HCT116 (cell line): ENCODE measurements around the gene ZNF135. TPM values are rescaled to one million over a fixed set of nuclear protein-coding genes. Genes with fewer than 3 reads are reported as not detected.

Experiments
- ATAC-seq: fragments of 200-7000 bp; cut with Tn5 transposase; 2 replicates; pipeline ENCODE4 v1.9.1; 2020; ENCODE audit warnings: mild to moderate bottlenecking, moderate library complexity
- BruUV-seq: library from RNA; stranded (reverse); fragments of 400-500 nt; replicated peaks from 2 replicates; lab custom pipeline; 2021; lab: Mats Ljungman, UMichigan
- CTCF ChIA-PET: fragments of 300-600 bp; sonication (Branson Sonifier 250); formaldehyde crosslinking; loops from one replicate; lab custom pipeline; 2021; ENCODE audit warnings: antibody characterized with exemption; lab: Charles Lee
- POLR2A ChIA-PET: fragments of 300-600, 350-600 bp; sonication (Branson Sonifier 250); formaldehyde crosslinking; loops from one replicate; lab custom pipeline; 2021; ENCODE audit warnings: antibody characterized with exemption; lab: Charles Lee
- RAD21 ChIA-PET, 2 experiments: fragments of 300-600 bp; sonication (Branson Sonifier 250); formaldehyde crosslinking; loops; one replicate each; lab custom pipeline; 2023; ENCODE audit warnings: low total read pairs in 2 of 2; ENCODE audit not compliant: uncharacterized antibody in 2 of 2, unreplicated experiment in 2 of 2, low non-redundant PET in 1 of 2; lab: Charles Lee
- DNase-seq: peaks from one replicate; pipeline ENCODE4 v3.0.0-alpha.2; 2010; ENCODE audit warnings: low read depth, low spot score
- H2AFZ ChIP-seq: fragments of 200-600 bp; shearing (Covaris generic), sonication (generic); 2 replicates; pipeline ENCODE4 v1.6.1; 2017; ENCODE audit warnings: low read depth, mixed run types, mixed read lengths, antibody characterized with exemption, low read length; ENCODE audit not compliant: poor library complexity, severe bottlenecking
- H3K27ac ChIP-seq: 2 replicates; pipeline ENCODE4 v1.5.1; 2012; ENCODE audit warnings: low read depth, low read length
- H3K27me3 ChIP-seq: fragments of 200-600 bp; sonication (generic); 2 replicates; pipeline ENCODE4 v1.6.1; 2016; ENCODE audit warnings: mixed run types, low read length, mixed read lengths; ENCODE audit not compliant: insufficient read depth
- H3K36me3 ChIP-seq, 2 experiments: fragments of 200-500 bp in 1 of 2; fragments of 200-600 bp in 1 of 2; sonication (Bioruptor generic) in 1 of 2; sonication (generic) in 1 of 2; 2 replicates each; pipeline versions ENCODE4 v1.5.1 to v1.6.1; 2014 to 2016; ENCODE audit warnings: low read length in 2 of 2, inconsistent platforms in 1 of 2, mixed read lengths in 1 of 2, mixed run types in 1 of 2; ENCODE audit not compliant: insufficient read depth in 2 of 2, control insufficient read depth in 1 of 2
- H3K4me1 ChIP-seq, 2 experiments: fragments of 200-600 bp in 1 of 2; sonication (generic) in 1 of 2; 2 replicates each; pipeline versions ENCODE4 v1.5.1 to v1.6.1; 2012 to 2017; ENCODE audit warnings: low read length in 2 of 2, inconsistent platforms in 1 of 2, mild to moderate bottlenecking in 1 of 2, mixed read lengths in 1 of 2, mixed run types in 1 of 2, moderate library complexity in 1 of 2; ENCODE audit not compliant: insufficient read depth in 2 of 2, control insufficient read depth in 1 of 2
- H3K4me2 ChIP-seq: fragments of 200-600 bp; sonication (generic); 2 replicates; pipeline ENCODE4 v1.6.1; 2017; ENCODE audit warnings: mixed run types, low read length, mixed read lengths
- H3K4me3 ChIP-seq, 2 experiments: fragments of 200-600 bp in 1 of 2; sonication (generic) in 1 of 2; replicated peaks in 1 of 2; 2 replicates each; pipeline ENCODE4 v1.5.1; 2011 to 2016; ENCODE audit warnings: low read length in 2 of 2, control low read depth in 1 of 2, low read depth in 1 of 2, mild to moderate bottlenecking in 1 of 2, mixed read lengths in 1 of 2, mixed run types in 1 of 2
- H3K79me2 ChIP-seq: fragments of 200-600 bp; sonication (generic); 2 replicates; pipeline ENCODE4 v1.6.1; 2017; ENCODE audit warnings: mild to moderate bottlenecking, mixed run types, low read length, moderate library complexity, mixed read lengths; ENCODE audit not compliant: insufficient read depth
- H3K9ac ChIP-seq: fragments of 200-600 bp; sonication (generic); 2 replicates; pipeline ENCODE4 v1.6.1; 2016; ENCODE audit warnings: low read length, mixed read lengths
- H3K9me2 ChIP-seq: fragments of 200-600 bp; sonication (generic), shearing (Covaris generic); 2 replicates; pipeline ENCODE4 v1.6.1; 2017; ENCODE audit warnings: mixed run types, mild to moderate bottlenecking, moderate library complexity; ENCODE audit not compliant: insufficient read depth
- H3K9me3 ChIP-seq, 2 experiments: fragments of 200-500 bp in 1 of 2; fragments of 200-600 bp in 1 of 2; sonication (Bioruptor generic) in 1 of 2; sonication (generic) in 1 of 2; 2 replicates each; pipeline ENCODE4 v1.6.1; 2014 to 2017; ENCODE audit warnings: low read length in 2 of 2, mixed read lengths in 2 of 2, inconsistent platforms in 1 of 2, low read depth in 1 of 2, mild to moderate bottlenecking in 1 of 2, mixed run types in 1 of 2, moderate library complexity in 1 of 2; ENCODE audit not compliant: control insufficient read depth in 1 of 2, insufficient read depth in 1 of 2
- H4K20me1 ChIP-seq: fragments of 200-600 bp; sonication (generic), shearing (Covaris generic); 2 replicates; pipeline ENCODE4 v1.6.1; 2017; ENCODE audit warnings: mixed run types, mild to moderate bottlenecking, moderate library complexity; ENCODE audit not compliant: insufficient read depth
- CEBPB ChIP-seq: IDR thresholded peaks from 2 replicates; pipeline ENCODE4 v1.6.1; 2012; ENCODE audit warnings: low read depth
- CTCF ChIP-seq, 3 experiments: fragments of 200-600 bp in 1 of 3; sonication (generic) in 1 of 3; IDR thresholded peaks in 2 of 3; conservative IDR thresholded peaks in 1 of 3; 2 replicates each; pipeline ENCODE4 v1.5.1; 2012 to 2017; ENCODE audit warnings: low read depth in 2 of 3, low read length in 2 of 3, antibody characterized with exemption in 1 of 3, borderline replicate concordance in 1 of 3, control low read depth in 1 of 3, mild to moderate bottlenecking in 1 of 3, mixed read lengths in 1 of 3, mixed run types in 1 of 3, moderate library complexity in 1 of 3; ENCODE audit not compliant: insufficient read depth in 1 of 3
- POLR2AphosphoS5 ChIP-seq: IDR thresholded peaks from 2 replicates; pipeline ENCODE4 v1.6.1; 2011; ENCODE audit warnings: mild to moderate bottlenecking, low read depth, low read length, moderate library complexity
- SIN3A ChIP-seq: IDR thresholded peaks from 2 replicates; pipeline ENCODE4 v1.6.1; 2012; ENCODE audit warnings: low read depth
- SP1 ChIP-seq: IDR thresholded peaks from 2 replicates; pipeline ENCODE4 v1.6.1; 2012; ENCODE audit warnings: low read depth
- SRF ChIP-seq: IDR thresholded peaks from 2 replicates; pipeline ENCODE4 v1.6.1; 2012; ENCODE audit warnings: low read depth
- ZBTB33 ChIP-seq: IDR thresholded peaks from 2 replicates; pipeline ENCODE4 v1.6.1; 2011; ENCODE audit warnings: mild to moderate bottlenecking, low read length, moderate library complexity; ENCODE audit not compliant: insufficient replicate concordance; ENCODE audit errors: extremely low read depth
- ZFX ChIP-seq: fragments of 450-650 bp; IDR thresholded peaks from 2 replicates; pipeline ENCODE4 v1.6.1; 2017
- ZNF274 ChIP-seq: fragments of 200-500 bp; sonication (Bioruptor generic); IDR thresholded peaks from 2 replicates; pipeline ENCODE4 v1.6.1; 2014; ENCODE audit warnings: mild to moderate bottlenecking, low read depth, low read length, inconsistent platforms
- intact Hi-C: fragments of 100-400 bp; cut with micrococcal nuclease; formaldehyde crosslinking; loops from 2 replicates; pipeline ENCODE4 v1.10.0; 2022
- total RNA-seq: library from RNA; stranded (reverse); gene quantifications from one replicate; pipeline ENCODE4 v1.2.1, GENCODE V29; 2021; ENCODE audit not compliant: unreplicated experiment
- TF ChIP-seq, protein P1 (sequence below): IDR thresholded peaks from 2 replicates; pipeline ENCODE4 v1.6.1; 2012

The ZNF135 gene
- total RNA-seq, 1 experiment from 2014 or later: not detected

GRCh38 chr19:58067240-58067912, 8.3 kb downstream of the ZNF135 start:
- H3K9me2 ChIP-seq: no peaks in the 10 kb centered on the region
- no peak overlapping the region for H3K4me2 ChIP-seq
- ChIA-PET RAD21 (no interaction called here), CTCF (no interaction called here), POLR2A (no interaction called here)
- no peaks in the 10 kb centered on the region for H3K27me3 ChIP-seq
- H3K36me3 ChIP-seq: no peaks in the 10 kb centered on the region
- no peak for ATAC-seq
- intact Hi-C loops: no loop called here
- no peak for DNase-seq
- H2AFZ ChIP-seq: no peak overlapping the region
- TF ChIP-seq SP1: no peak
- TF ChIP-seq ZFX: no peak
- TF ChIP-seq, protein P1, sequence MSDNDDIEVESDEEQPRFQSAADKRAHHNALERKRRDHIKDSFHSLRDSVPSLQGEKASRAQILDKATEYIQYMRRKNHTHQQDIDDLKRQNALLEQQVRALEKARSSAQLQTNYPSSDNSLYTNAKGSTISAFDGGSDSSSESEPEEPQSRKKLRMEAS: no peak
- no peak for TF ChIP-seq POLR2AphosphoS5
- TF ChIP-seq ZNF274: no peak; the same call in 1 of the 2 replicates
- no peak for TF ChIP-seq CTCF (IDR thresholded peaks at IDR 0.05 in 2 of 3, conservative IDR thresholded peaks at IDR 0.05 in 1 of 3; ENCODE audit: borderline replicate concordance in 1 of 3, insufficient read depth in 1 of 3, low read depth in 2 of 3, low read length in 2 of 3)
- no peak for TF ChIP-seq SIN3A
- TF ChIP-seq CEBPB: no peak
- no peak for TF ChIP-seq SRF
- TF ChIP-seq ZBTB33: no peak
- no peaks in the 10 kb centered on the region for H3K79me2 ChIP-seq
- H3K9ac ChIP-seq: no peak overlapping the region
- no peaks in the 10 kb centered on the region for H3K4me1 ChIP-seq
- H4K20me1 ChIP-seq: no peaks in the 10 kb centered on the region
- H3K4me3 ChIP-seq: no peak overlapping the region
- BruUV-seq: no TSS peak
- peaks cover 9 to 24% of the 10 kb centered on the region in 2 experiments; a peak in 2 of 4 replicates for H3K9me3 ChIP-seq
- H3K27ac ChIP-seq: no peak overlapping the region
